ENCODE measurements around the gene UST.
"Not testable (repeated sequence)": the region's sequence is repeated elsewhere in the genome, so short reads cannot be mapped to it uniquely, and the experiment has no call there.

Gene UST

GRCh38 chr6:148880742-148881141, 133.9 kb downstream of the UST start:
- not testable (repeated sequence) for DNase-seq

- DNase-seq: no peak
Observed at GRCh38 chr6:148881593-148882311, 134.9 kb downstream of the UST start.

GRCh38 chr6:148883270-148883669, 136.4 kb downstream of the UST start:
- DNase-seq: no peak

GRCh38 chr6:148884461-148884860, 137.6 kb downstream of the UST start:
- DNase-seq: no peak

GRCh38 chr6:148885136-148885865, 138.5 kb downstream of the UST start:
- no peak for DNase-seq

GRCh38 chr6:148885925-148886845, 139.4 kb downstream of the UST start:
- DNase-seq: no peak

- DNase-seq: no peak
Observed at GRCh38 chr6:148887181-148887580, 140.4 kb downstream of the UST start.

GRCh38 chr6:148888856-148889255, 142.0 kb downstream of the UST start:
- no peak for DNase-seq

GRCh38 chr6:148890096-148890495, 143.3 kb downstream of the UST start:
- DNase-seq: no peak

GRCh38 chr6:148890652-148891404, 144.0 kb downstream of the UST start:
- DNase-seq: no peak

- no peak for DNase-seq
Observed at GRCh38 chr6:148891405-148891783, 144.6 kb downstream of the UST start.

GRCh38 chr6:148892247-148892646, 145.4 kb downstream of the UST start:
- DNase-seq: no peak

GRCh38 chr6:148893073-148893472, 146.2 kb downstream of the UST start:
- DNase-seq: no peak

GRCh38 chr6:148893481-148893880, 146.7 kb downstream of the UST start:
- no peak for DNase-seq

- DNase-seq: no peak
Observed at GRCh38 chr6:148898376-148899014, 151.7 kb downstream of the UST start.

GRCh38 chr6:148904896-148905870, 158.4 kb downstream of the UST start:
- no peak for DNase-seq

GRCh38 chr6:148905901-148906300, 159.1 kb downstream of the UST start:
- DNase-seq: no peak

- DNase-seq: no peak
Observed at GRCh38 chr6:148906386-148906785, 159.6 kb downstream of the UST start.

GRCh38 chr6:148907573-148907972, 160.7 kb downstream of the UST start:
- no peak for DNase-seq

GRCh38 chr6:148912252-148912651, 165.4 kb downstream of the UST start:
- DNase-seq: no peak

- no peak for DNase-seq
Observed at GRCh38 chr6:148915810-148916209, 169.0 kb downstream of the UST start.
